ENCODE data around the gene TSPAN32.

Gene TSPAN32

GRCh38 chr11:2289859-2290258 lies 12.0 kb upstream of the TSPAN32 start:
- no peak for FAIRE-seq

GRCh38 chr11:2290351-2290841 lies 11.4 kb upstream of the TSPAN32 start:
- no peak for FAIRE-seq

- FAIRE-seq = no peak
Measured at GRCh38 chr11:2293531-2293971, 8.3 kb upstream of the TSPAN32 start.

- FAIRE-seq = no peak
Measured at GRCh38 chr11:2293984-2294925, 7.6 kb upstream of the TSPAN32 start.

- FAIRE-seq = no peak
Measured at GRCh38 chr11:2294926-2295290, 6.9 kb upstream of the TSPAN32 start.

- FAIRE-seq = no peak
Measured at GRCh38 chr11:2295971-2296912, 5.6 kb upstream of the TSPAN32 start.

- no peak for FAIRE-seq
Measured at GRCh38 chr11:2296913-2297622, 4.7 kb upstream of the TSPAN32 start.

- no peak for FAIRE-seq
Measured at GRCh38 chr11:2297623-2298030, 4.2 kb upstream of the TSPAN32 start.

GRCh38 chr11:2298131-2298794 lies 3.5 kb upstream of the TSPAN32 start:
- no peak for FAIRE-seq

- FAIRE-seq = no peak
Measured at GRCh38 chr11:2298795-2299761, 2.7 kb upstream of the TSPAN32 start.

- no peak for FAIRE-seq
Measured at GRCh38 chr11:2299773-2300172, 2.0 kb upstream of the TSPAN32 start.

GRCh38 chr11:2300290-2300935 lies 1.4 kb upstream of the TSPAN32 start:
- FAIRE-seq = no peak

- no peak for FAIRE-seq
Measured at GRCh38 chr11:2300936-2301630, 730 bp upstream of the TSPAN32 start.

GRCh38 chr11:2302306-2302895 lies 588 bp downstream of the TSPAN32 start:
- no peak for FAIRE-seq

GRCh38 chr11:2302896-2303626 lies 1.2 kb downstream of the TSPAN32 start:
- no peak for FAIRE-seq

- no peak for FAIRE-seq
Measured at GRCh38 chr11:2303627-2304505, 2.1 kb downstream of the TSPAN32 start.

GRCh38 chr11:2304506-2305139 lies 2.8 kb downstream of the TSPAN32 start:
- FAIRE-seq = no peak
